Adrenal gland (tissue), 12 donors: ENCODE data around the gene CIB2. TPM values are rescaled to one million over a fixed set of nuclear protein-coding genes. Genes with fewer than 3 reads are reported as not detected.

Source experiments
- DNase-seq, 7 donors: peaks; one replicate each; pipeline ENCODE4 v3.0.0-alpha.2; 2019 to 2020
- H3K27ac ChIP-seq, 5 donors: fragments of 200-600 bp; sonication (generic) in 4 of 5; 1 replicate in 3 of 5; 2 replicates in 2 of 5; pipeline versions ENCODE4 v1.5.1 to v1.8.0; 2016 to 2020; ENCODE audit warnings: mild to moderate bottlenecking in 1 of 5
- H3K27me3 ChIP-seq: fragments of 200-600 bp; 2 replicates; pipeline ENCODE4 v1.8.0; 2021
- H3K36me3 ChIP-seq, 2 donors: fragments of 200-600 bp; replicated peaks in 1 of 2; 1 replicate in 1 of 2; 2 replicates in 1 of 2; pipeline versions ENCODE4 v1.5.1 to v1.8.0; 2018 to 2022
- H3K4me1 ChIP-seq, 2 donors: fragments of 200-600 bp; replicated peaks in 1 of 2; 1 replicate in 1 of 2; 2 replicates in 1 of 2; pipeline versions ENCODE4 v1.5.1 to v1.8.0; 2018 to 2021
- H3K4me3 ChIP-seq, 4 donors: fragments of 200-600 bp; sonication (generic) in 3 of 4; one replicate each; pipeline ENCODE4 v1.5.1; 2016 to 2018
- H3K9me3 ChIP-seq, 3 donors: fragments of 200-600 bp; sonication (generic) in 1 of 3; replicated peaks in 1 of 3; 1 replicate in 2 of 3; 2 replicates in 1 of 3; pipeline versions ENCODE4 v1.5.1 to v1.8.0; 2016 to 2021
- CTCF ChIP-seq, 6 experiments: fragments of 450-650 bp in 4 of 6; fragments of 200-600 bp in 2 of 6; sonication (generic) in 1 of 6; IDR thresholded peaks; 1 replicate in 5 of 6; 2 replicates in 1 of 6; pipeline versions ENCODE4 v1.5.1 to v1.8.0; 2016 to 2021; ENCODE audit warnings: antibody characterized with exemption in 6 of 6, mild to moderate bottlenecking in 2 of 6, moderate library complexity in 1 of 6
- POLR2A ChIP-seq, 2 donors: fragments of 450-650 bp; IDR thresholded peaks; one replicate each; pipeline ENCODE4 v1.6.1; 2017; ENCODE audit warnings: antibody characterized with exemption in 2 of 2, mild to moderate bottlenecking in 2 of 2, moderate library complexity in 1 of 2
- WGBS, 4 donors: extraction: QIAGEN DNeasy Blood & Tissue Kit in 2 of 4; methylation state at CpG; one replicate each; pipeline versions ENCODE4 v1.1.5 to v1.1.7; 2013 to 2017; 5-methylcytosine and 5-hydroxymethylcytosine counted together
- intact Hi-C, 2 donors: fragments of 100-400 bp; cut with DNase I; formaldehyde crosslinking; loops; one replicate each; pipeline versions ENCODE4 v1.14.1 to v1.15.0; 2022 to 2023
- polyA plus RNA-seq, 3 donors: library from polyadenylated mRNA; stranded (reverse); fragments of 200-250 nt in 2 of 3; fragments of 350-450 nt in 1 of 3; fragmentation: Illumina TruSeq in 1 of 3; extraction: RNeasy Lipid Tissue Mini Kit (QIAGEN cat#74804) in 1 of 3; gene quantifications; one replicate each; pipeline ENCODE4 v1.2.3, GENCODE V29; 2013 to 2014
- total RNA-seq, 9 donors: library from RNA; depleted of rRNA in 4 of 9; stranded (reverse); fragments of >200 nt in 4 of 9; fragments of 120-200 nt in 1 of 9; fragmentation: NEBNext Ultra II Directional in 1 of 9; extraction: Animal tissue kit (Norgen Biotek cat#: 25700) in 1 of 9; gene quantifications; one replicate each; pipeline versions ENCODE4 v1.1.0 to v1.2.4, GENCODE V29; 2013 to 2023
- donor health status: healthy with polysubstance abuse.
- donor health status: Bipolar disorder and iron deficiency.
- donor health status: DM: yes; HTN: yes; CAD: no.
- donor health status: DM: no; HTN: no; CAD: no.
- donor health status: DM: no; HTN: no; CAD: no.
- donor health status: DM: yes; HTN: yes; CAD: no.

The CIB2 gene
- total and polyA plus RNA-seq, 12 donors: 4.4 to 37.8 (median 19.7) TPM

GRCh38 chr15:78139578-78139977 is 8.3 kb upstream of the CIB2 start:
- WGBS, 4 donors: 90 to 98% (median 92%) methylated on average over 5 of the region's 5 CpGs
- Histone ChIP-seq H3K4me1 (no peaks in the 10 kb centered on the region), H3K9me3 (no peaks in the 10 kb centered on the region), H3K27ac (no peak overlapping the region), H3K36me3 (no peaks in the 10 kb centered on the region), H3K4me3 (no peak overlapping the region), H3K27me3 (no peaks in the 10 kb centered on the region)
- no peak for TF ChIP-seq POLR2A (IDR thresholded peaks at IDR 0.05)
- TF ChIP-seq CTCF (IDR thresholded peaks at IDR 0.05): no peak
- DNase-seq: peak in 1 of 7 donors; percentile 24
- intact Hi-C loops: no loop called here

GRCh38 chr15:78133801-78134200 is 2.6 kb upstream of the CIB2 start:
- 91 to 97% (median 95%) methylated on average over 2 of the region's 2 CpGs for WGBS, 4 donors

GRCh38 chr15:78130466-78131294 is 565 bp downstream of the CIB2 start:
- no peaks in the 10 kb centered on the region for H3K27me3 ChIP-seq
- H3K9me3 ChIP-seq: no peaks in the 10 kb centered on the region
- no peaks in the 10 kb centered on the region for H3K36me3 ChIP-seq
- TF ChIP-seq POLR2A (IDR thresholded peaks at IDR 0.05): no peak
- no peak for TF ChIP-seq CTCF (IDR thresholded peaks at IDR 0.05)
- DNase-seq: peak in 2 of 7 donors; percentile 23 to 40
- peaks cover 7 to 9% of the 10 kb centered on the region in 2 donors for H3K4me1 ChIP-seq
- peak overlapping the region in 3 of 5 donors; percentile 68 to 81 (median 73) for H3K27ac ChIP-seq
- intact Hi-C loops: loop anchor here in 1 of 2 donors (5.0 kb wide), 1 partner anchor 62 kb away; no protein-coding TSS in a partner anchor
- H3K4me3 ChIP-seq: peak overlapping the region in 2 of 4 donors; percentile 57 to 71
- 31 to 55% (median 37%) methylated on average over 24 to 51 of the region's 51 CpGs for WGBS, 4 donors

More at GRCh38 chr15:78133801-78134200, 2.6 kb upstream of the CIB2 start:
- H3K27me3 ChIP-seq: no peaks in the 10 kb centered on the region
- H3K4me3 ChIP-seq: no peak overlapping the region
- no peak for TF ChIP-seq CTCF (IDR thresholded peaks at IDR 0.05)
- no peak for TF ChIP-seq POLR2A (IDR thresholded peaks at IDR 0.05)
- intact Hi-C loops: loop anchor here in 1 of 2 donors (5.0 kb wide), 1 partner anchor 58 kb away; no protein-coding TSS in a partner anchor
- peaks cover 7 to 9% of the 10 kb centered on the region in 2 donors for H3K4me1 ChIP-seq
- no peaks in the 10 kb centered on the region for H3K9me3 ChIP-seq
- no peaks in the 10 kb centered on the region for H3K36me3 ChIP-seq
- H3K27ac ChIP-seq: no peak overlapping the region
- DNase-seq: no peak

GRCh38 chr15:78129751-78130287 is 1.4 kb downstream of the CIB2 start:
- H3K27me3 ChIP-seq: no peaks in the 10 kb centered on the region
- no peak for DNase-seq
- 91 to 92% (median 91%) methylated on average over 4 to 5 of the region's 5 CpGs for WGBS, 4 donors
- no peaks in the 10 kb centered on the region for H3K36me3 ChIP-seq
- TF ChIP-seq POLR2A (IDR thresholded peaks at IDR 0.05) (no peak), CTCF (IDR thresholded peaks at IDR 0.05) (no peak)
- peaks cover 7 to 9% of the 10 kb centered on the region in 2 donors for H3K4me1 ChIP-seq
- H3K4me3 ChIP-seq: no peak overlapping the region
- H3K27ac ChIP-seq: no peak overlapping the region
- no peaks in the 10 kb centered on the region for H3K9me3 ChIP-seq
- intact Hi-C loops: loop anchor here (5.0 kb wide), 2 partner anchors 62 to 112 kb away; no protein-coding TSS in a partner anchor
